LNCaP clone FGC (cell line): ENCODE data around the gene DLST.
A peak's percentile ranks its signal among the peaks of the same experiment; 100 is the strongest.

ENCODE experiments used
- DNase-seq: peaks from one replicate; pipeline ENCODE4 v3.0.0-alpha.2; 2011; ENCODE audit warnings: low read depth
- H3K4me3 ChIP-seq: 2 replicates; pipeline ENCODE4 v1.5.1; 2011; ENCODE audit warnings: mild to moderate bottlenecking, low read depth, low read length, control low read depth
- TF ChIP-seq, protein P1 (sequence below): IDR thresholded peaks from 2 replicates; pipeline ENCODE4 v1.5.1; 2012; ENCODE audit warnings: mild to moderate bottlenecking; ENCODE audit not compliant: control insufficient read depth, insufficient read depth; ENCODE audit errors: extremely low read depth

DLST gene

GRCh38 chr14:74945261-74945851 lies 63.6 kb downstream of the DLST start:
- no peak overlapping the region for H3K4me3 ChIP-seq
- TF ChIP-seq, protein P1, sequence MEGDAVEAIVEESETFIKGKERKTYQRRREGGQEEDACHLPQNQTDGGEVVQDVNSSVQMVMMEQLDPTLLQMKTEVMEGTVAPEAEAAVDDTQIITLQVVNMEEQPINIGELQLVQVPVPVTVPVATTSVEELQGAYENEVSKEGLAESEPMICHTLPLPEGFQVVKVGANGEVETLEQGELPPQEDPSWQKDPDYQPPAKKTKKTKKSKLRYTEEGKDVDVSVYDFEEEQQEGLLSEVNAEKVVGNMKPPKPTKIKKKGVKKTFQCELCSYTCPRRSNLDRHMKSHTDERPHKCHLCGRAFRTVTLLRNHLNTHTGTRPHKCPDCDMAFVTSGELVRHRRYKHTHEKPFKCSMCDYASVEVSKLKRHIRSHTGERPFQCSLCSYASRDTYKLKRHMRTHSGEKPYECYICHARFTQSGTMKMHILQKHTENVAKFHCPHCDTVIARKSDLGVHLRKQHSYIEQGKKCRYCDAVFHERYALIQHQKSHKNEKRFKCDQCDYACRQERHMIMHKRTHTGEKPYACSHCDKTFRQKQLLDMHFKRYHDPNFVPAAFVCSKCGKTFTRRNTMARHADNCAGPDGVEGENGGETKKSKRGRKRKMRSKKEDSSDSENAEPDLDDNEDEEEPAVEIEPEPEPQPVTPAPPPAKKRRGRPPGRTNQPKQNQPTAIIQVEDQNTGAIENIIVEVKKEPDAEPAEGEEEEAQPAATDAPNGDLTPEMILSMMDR = peak; percentile 43
- no peak for DNase-seq

DNA sequence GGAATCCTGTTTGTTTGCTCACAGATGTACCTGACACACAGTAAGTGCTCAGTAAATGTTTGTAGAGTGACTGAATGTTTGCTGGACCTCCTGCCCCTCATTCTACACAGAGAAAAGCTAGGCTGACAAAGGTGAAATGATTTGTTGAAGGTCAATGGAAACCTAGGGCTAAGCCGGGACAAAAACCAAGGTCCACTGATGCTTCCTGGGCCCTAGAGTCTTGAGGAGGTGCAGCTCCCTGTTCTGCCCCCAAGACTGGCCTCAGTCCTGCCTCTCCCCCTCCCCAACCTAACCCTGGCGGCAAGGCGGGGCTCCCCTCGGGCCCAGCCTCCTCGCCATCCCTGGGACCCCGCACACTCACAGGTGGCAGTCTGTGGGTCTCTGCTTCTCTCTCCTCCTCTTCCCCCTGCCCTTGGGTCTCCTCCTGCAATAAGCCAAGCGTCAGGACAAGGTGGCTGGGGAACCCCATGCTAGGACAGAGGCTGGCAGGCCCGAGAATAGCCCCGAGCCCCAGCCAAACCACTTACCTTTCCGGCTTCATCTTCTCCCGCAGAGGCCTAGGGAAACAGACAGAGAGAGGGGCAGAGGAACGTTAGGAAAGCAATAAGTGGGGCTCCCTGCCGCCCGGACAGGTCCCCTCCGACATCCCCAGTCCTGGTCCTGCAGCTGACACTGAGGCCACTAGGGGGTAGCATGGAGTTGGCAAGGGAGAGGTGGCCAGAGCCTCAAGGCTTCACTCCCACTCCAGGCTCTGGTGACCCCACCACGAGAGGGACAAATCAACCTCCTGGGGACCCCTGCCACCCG lies 64.3 kb downstream of the DLST start:
- TF ChIP-seq, protein P1 = peak; percentile 95
- DNase-seq = peak; percentile 42
- H3K4me3 ChIP-seq = peak overlapping the region; percentile 12; the same call in 1 of the 2 replicates

DNA sequence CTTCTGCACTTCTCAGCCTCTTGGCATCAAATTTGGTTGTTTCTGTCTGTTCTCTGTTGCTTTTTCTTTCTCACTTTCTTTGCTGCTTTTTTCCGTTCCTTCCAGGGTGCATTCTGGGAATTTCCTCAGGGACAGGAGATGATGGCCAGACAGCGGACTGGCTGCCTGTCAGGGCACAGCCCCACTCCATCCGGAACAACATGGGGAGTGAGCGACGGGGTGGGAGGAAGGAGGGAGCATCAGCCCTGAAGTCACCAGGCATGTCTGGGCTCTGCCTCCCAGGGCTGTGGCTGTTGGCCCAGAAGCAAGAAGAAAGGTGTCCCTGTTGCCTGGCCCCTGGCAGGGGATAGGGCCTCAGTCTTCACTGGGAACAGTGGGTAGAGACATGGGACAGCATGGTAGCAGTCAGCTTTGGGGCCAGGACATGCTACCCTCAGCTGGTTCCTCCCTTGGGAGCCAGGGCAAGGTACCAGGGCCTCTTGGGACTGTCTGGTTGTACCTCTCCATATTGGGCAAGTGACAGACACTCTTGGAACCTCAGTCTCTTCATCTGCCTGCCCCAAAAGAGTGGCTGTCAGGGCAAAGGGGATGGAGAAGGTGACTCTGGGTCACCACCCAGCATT lies 65.1 kb downstream of the DLST start:
- no peak for DNase-seq
- H3K4me3 ChIP-seq = no peak overlapping the region
- TF ChIP-seq, protein P1 = no peak

DNA sequence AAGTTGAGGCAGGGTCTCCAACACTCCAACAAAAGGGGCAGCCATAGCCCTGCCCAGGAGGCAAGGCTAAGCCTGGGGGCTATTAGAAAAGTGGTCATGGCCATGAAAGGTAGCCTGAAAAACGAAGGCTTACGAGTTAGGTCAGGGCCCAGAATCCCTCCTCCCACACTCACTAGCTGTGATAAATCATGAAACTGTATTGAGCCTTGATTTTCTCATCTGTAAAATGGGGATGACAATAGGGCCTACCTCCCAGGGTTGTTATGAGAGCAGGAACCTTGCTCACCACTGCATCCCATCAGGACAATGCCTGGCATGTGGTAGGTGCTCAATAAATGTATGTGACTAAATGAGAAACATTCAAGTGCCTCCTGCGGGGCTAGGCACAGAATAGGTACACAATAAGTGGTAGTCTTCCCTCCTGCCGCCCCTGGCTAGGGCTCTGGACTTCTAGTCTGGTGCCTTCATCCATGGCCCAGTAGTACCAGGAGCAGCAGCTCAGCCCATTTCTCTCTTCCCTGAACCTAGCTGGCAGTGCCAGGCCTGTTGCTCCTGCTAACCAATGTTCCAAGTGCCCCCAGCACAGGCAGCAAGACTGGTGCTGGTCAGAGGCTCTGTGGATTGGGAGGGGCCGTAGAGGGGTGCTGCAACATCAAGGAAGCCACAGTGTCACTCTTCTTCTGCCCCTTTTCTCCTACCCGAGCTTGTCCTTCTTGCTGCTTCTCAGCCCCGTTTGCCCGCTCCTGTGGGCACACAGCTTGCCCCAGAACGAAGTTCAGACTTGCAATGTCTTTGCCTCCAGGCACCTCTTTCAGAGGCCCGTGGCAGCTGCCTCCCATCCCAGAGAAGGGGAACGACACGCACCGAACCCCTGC lies 65.9 kb downstream of the DLST start:
- no peak overlapping the region for H3K4me3 ChIP-seq
- TF ChIP-seq, protein P1 = no peak
- DNase-seq = no peak

DNA sequence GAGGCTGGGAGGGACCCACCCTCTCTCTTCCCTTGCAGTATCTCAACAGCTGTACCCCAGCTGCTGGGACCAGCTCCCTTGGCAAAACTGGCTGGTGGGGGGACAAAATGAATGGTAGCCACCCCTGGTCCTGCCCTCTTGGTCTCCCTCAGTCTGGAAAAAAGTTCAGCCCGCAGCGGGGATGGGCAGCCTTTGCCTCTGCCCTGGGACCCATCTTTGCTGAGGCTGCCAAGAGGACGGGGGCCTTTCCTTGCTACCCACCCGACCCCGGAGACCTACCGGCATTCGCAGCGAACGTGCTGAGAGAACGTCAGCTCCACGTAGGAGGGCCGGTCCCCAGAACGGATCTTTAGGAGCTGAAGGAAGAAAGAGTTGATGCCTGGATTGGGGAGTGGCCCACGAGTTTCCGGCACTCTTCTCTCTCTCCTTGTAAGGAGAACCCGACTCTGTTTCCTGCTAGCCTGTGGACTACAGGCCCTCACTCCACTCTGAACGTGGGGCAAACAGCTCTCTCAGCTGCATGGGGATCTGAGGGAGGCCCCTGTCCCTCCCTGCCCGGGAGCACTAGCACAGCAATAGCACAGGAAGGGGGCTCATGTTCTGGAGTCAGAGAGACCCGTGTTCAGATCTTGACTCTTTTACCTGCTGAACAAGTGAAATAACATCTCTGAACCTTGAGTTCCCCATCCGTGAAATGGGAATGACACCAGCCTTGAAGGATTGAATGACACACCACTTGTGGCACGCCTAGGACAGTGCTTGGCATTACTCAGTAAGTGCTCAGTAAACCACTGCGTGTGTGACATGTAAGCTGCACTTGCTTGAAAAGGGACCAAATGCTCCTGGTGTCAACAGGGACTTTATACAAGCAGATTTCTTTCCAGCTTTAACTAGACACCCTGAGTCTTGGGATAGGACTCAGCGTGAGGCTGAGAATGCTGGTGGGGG lies 66.8 kb downstream of the DLST start:
- H3K4me3 ChIP-seq = no peak overlapping the region
- TF ChIP-seq, protein P1 = no peak
- no peak for DNase-seq
